ENCODE results near the gene APAF1. TPM values are rescaled to one million over a fixed set of nuclear protein-coding genes. Genes with fewer than 3 reads are reported as not detected.

APAF1 gene
- polyA plus RNA-seq, 3 donors: 29.5 to 36.7 (median 30.0) TPM

DNA sequence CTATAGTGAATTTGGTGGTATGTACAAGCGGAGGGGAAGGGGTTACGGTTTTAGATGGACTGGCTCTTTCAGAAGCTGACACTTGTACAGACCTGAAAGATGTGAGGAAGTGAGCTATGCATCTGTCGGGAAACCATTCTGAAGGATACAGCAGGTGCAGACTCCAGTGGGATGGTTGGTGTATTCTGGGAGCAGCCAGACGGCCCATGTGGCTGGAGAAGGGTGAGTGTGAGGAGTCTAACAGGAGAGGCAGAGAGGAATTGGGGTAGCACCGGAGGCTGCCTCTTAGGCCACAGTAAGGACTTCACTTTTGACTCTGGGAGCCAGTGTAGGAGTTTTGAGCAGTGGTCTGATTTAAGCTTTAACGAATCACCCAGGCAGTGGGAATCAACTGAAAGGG is 90.7 kb downstream of the APAF1 start:
- no peak for TF ChIP-seq CTCF (IDR thresholded peaks at IDR 0.05)
- H3K9me3 ChIP-seq (replicated peaks in 1 of 2; ENCODE audit: control insufficient read depth in 1 of 2, insufficient read depth in 1 of 2, low read length in 2 of 2): peaks cover 0 to 3% of the 10 kb centered on the region in 2 donors
- peaks cover 0 to 3% (median 2%) of the 10 kb centered on the region in 3 donors for H3K27me3 Mint-ChIP-seq (ENCODE audit: low read depth in 3 of 3)
- no peaks in the 10 kb centered on the region for H3K4me1 ChIP-seq (ENCODE audit: control insufficient read depth in 1 of 2, insufficient read depth in 2 of 2, low read length in 2 of 2)
- H3K9ac ChIP-seq (ENCODE audit: insufficient read depth, low read length, poor library complexity, severe bottlenecking): no peak overlapping the region
- peak overlapping the region in 1 of 7 donors; percentile 10 for H3K27ac Mint-ChIP-seq
- no peak for DNase-seq
- peaks cover 0 to 3% of the 10 kb centered on the region in 2 donors for H3K27me3 ChIP-seq (ENCODE audit: control insufficient read depth in 2 of 2, insufficient read depth in 2 of 2, low read length in 2 of 2)
- 88% methylated on average over 6 of the region's 6 CpGs for WGBS (ENCODE audit: insufficient coverage)
- H3K4me3 ChIP-seq (replicated peaks in 1 of 3; ENCODE audit: low read depth in 2 of 3, low read length in 3 of 3): no peak overlapping the region
- H4K20me1 ChIP-seq (ENCODE audit: insufficient read depth, low read length): peaks cover 42% of the 10 kb centered on the region
- no peaks in the 10 kb centered on the region for H3K4me1 Mint-ChIP-seq
- no peak overlapping the region for H3K27ac ChIP-seq (ENCODE audit: low read depth in 1 of 2, low read length in 2 of 2)
- H3K36me3 Mint-ChIP-seq: peaks cover 56 to 57% of the 10 kb centered on the region in 2 donors
- H3K36me3 ChIP-seq (replicated peaks in 1 of 2; ENCODE audit: control insufficient read depth in 1 of 2, insufficient read depth in 2 of 2, low read length in 2 of 2): peaks cover 56 to 68% of the 10 kb centered on the region in 2 donors
- no peak overlapping the region for H2AFZ ChIP-seq (ENCODE audit: insufficient read depth, low read depth, low read length, poor library complexity, severe bottlenecking)
- no peak overlapping the region for H3K4me2 ChIP-seq (replicated peaks; ENCODE audit: extremely low read depth, low read length, poor library complexity, severe bottlenecking)
- no peaks in the 10 kb centered on the region for H3K79me2 ChIP-seq (ENCODE audit: insufficient read depth, low read length)
- H3K4me3 Mint-ChIP-seq: no peak overlapping the region
- H3K9me3 Mint-ChIP-seq: peaks cover 0 to 3% (median 0%) of the 10 kb centered on the region in 7 donors
- intact Hi-C loops (cut with micrococcal nuclease): no loop called here

- H3K27ac ChIP-seq (ENCODE audit: low read depth in 1 of 2, low read length in 2 of 2): peak overlapping the region in 1 of 2 donors; percentile 12
- intact Hi-C loops (cut with micrococcal nuclease): no loop called here
- H3K27me3 ChIP-seq (ENCODE audit: control insufficient read depth in 2 of 2, insufficient read depth in 2 of 2, low read length in 2 of 2): peaks cover 0 to 4% of the 10 kb centered on the region in 2 donors
- peak overlapping the region in 4 of 7 donors; percentile 12 to 76 (median 47) for H3K27ac Mint-ChIP-seq
- no peak for TF ChIP-seq CTCF (IDR thresholded peaks at IDR 0.05)
- H3K36me3 ChIP-seq (replicated peaks in 1 of 2; ENCODE audit: control insufficient read depth in 1 of 2, insufficient read depth in 2 of 2, low read length in 2 of 2): peaks cover 48 to 60% of the 10 kb centered on the region in 2 donors
- peaks cover 47 to 49% of the 10 kb centered on the region in 2 donors for H3K36me3 Mint-ChIP-seq
- H3K4me3 Mint-ChIP-seq: no peak overlapping the region
- DNase-seq: no peak
- no peaks in the 10 kb centered on the region for H3K4me1 ChIP-seq (ENCODE audit: control insufficient read depth in 1 of 2, insufficient read depth in 2 of 2, low read length in 2 of 2)
- peaks cover 0 to 3% of the 10 kb centered on the region in 2 donors for H3K9me3 ChIP-seq (replicated peaks in 1 of 2; ENCODE audit: control insufficient read depth in 1 of 2, insufficient read depth in 1 of 2, low read length in 2 of 2)
- no peaks in the 10 kb centered on the region for H3K79me2 ChIP-seq (ENCODE audit: insufficient read depth, low read length)
- peaks cover 0 to 4% (median 0%) of the 10 kb centered on the region in 7 donors for H3K9me3 Mint-ChIP-seq
- H3K4me2 ChIP-seq (replicated peaks; ENCODE audit: extremely low read depth, low read length, poor library complexity, severe bottlenecking): no peak overlapping the region
- no peaks in the 10 kb centered on the region for H3K4me1 Mint-ChIP-seq
- H3K9ac ChIP-seq (ENCODE audit: insufficient read depth, low read length, poor library complexity, severe bottlenecking): no peak overlapping the region
- peaks cover 34% of the 10 kb centered on the region for H4K20me1 ChIP-seq (ENCODE audit: insufficient read depth, low read length)
- 93% methylated on average over 7 of the region's 10 CpGs for WGBS (ENCODE audit: insufficient coverage)
- no peak overlapping the region for H2AFZ ChIP-seq (ENCODE audit: insufficient read depth, low read depth, low read length, poor library complexity, severe bottlenecking)
- no peak overlapping the region for H3K4me3 ChIP-seq (replicated peaks in 1 of 3; ENCODE audit: low read depth in 2 of 3, low read length in 3 of 3)
- peaks cover 5 to 7% (median 6%) of the 10 kb centered on the region in 3 donors for H3K27me3 Mint-ChIP-seq (ENCODE audit: low read depth in 3 of 3)
Observed at GRCh38 chr12:98736352-98737321, 91.5 kb downstream of the APAF1 start.
